Measurements from ENCODE around the gene IL1RAPL2.

- TF ChIP-seq CTCF (IDR thresholded peaks at IDR 0.05 in 4 of 5, conservative IDR thresholded peaks at IDR 0.05 in 1 of 5) (no peak), POLR2A (IDR thresholded peaks at IDR 0.05) (no peak)
Measured at GRCh38 chrX:105120463-105120862, 554.5 kb downstream of the IL1RAPL2 start.
